NCI-H748 (cell line): ENCODE results near the gene RNPS1.
"Not testable (repeated sequence)": the region's sequence is repeated elsewhere in the genome, so short reads cannot be mapped to it uniquely, and the experiment has no call there.

ENCODE experiments used
- DNase-seq: peaks from one replicate; lab custom pipeline; 2025; ENCODE audit not compliant: unreplicated experiment; lab: John Stamatoyannopoulos, UW

The RNPS1 gene

GRCh38 chr16:2258530-2258929, 9.4 kb downstream of the RNPS1 start:
- DNase-seq = not testable (repeated sequence)

GRCh38 chr16:2257726-2258125, 10.2 kb downstream of the RNPS1 start:
- no peak for DNase-seq

- no peak for DNase-seq
These were observed 11.3 kb downstream of the RNPS1 start for GRCh38 chr16:2256531-2257140.

- DNase-seq = no peak
These were observed 14.6 kb downstream of the RNPS1 start for GRCh38 chr16:2253293-2253692.

GRCh38 chr16:2252806-2253148, 15.1 kb downstream of the RNPS1 start:
- DNase-seq = no peak

GRCh38 chr16:2251296-2252111, 16.4 kb downstream of the RNPS1 start, which contains the start of gene ECI1:
TSS of gene ECI1 (minus strand) at chr16:2251587. CDS start at chr16:2251566, 21 bp downstream.
- peak; percentile 88 for DNase-seq

GRCh38 chr16:2250652-2251295, 17.2 kb downstream of the RNPS1 start:
- DNase-seq = peak; percentile 62

- DNase-seq = no peak
These were observed 21.5 kb downstream of the RNPS1 start for GRCh38 chr16:2246301-2246885.

GRCh38 chr16:2244926-2245795, 22.8 kb downstream of the RNPS1 start:
- DNase-seq = no peak

- DNase-seq = no peak
These were observed 23.6 kb downstream of the RNPS1 start for GRCh38 chr16:2244301-2244700.

- DNase-seq = no peak
These were observed 24.1 kb downstream of the RNPS1 start for GRCh38 chr16:2243781-2244180.

- DNase-seq = no peak
These were observed 24.8 kb downstream of the RNPS1 start for GRCh38 chr16:2243031-2243528.

GRCh38 chr16:2242598-2242997, 25.3 kb downstream of the RNPS1 start:
- DNase-seq = no peak

- DNase-seq = not testable (repeated sequence)
These were observed 27.6 kb downstream of the RNPS1 start for GRCh38 chr16:2240331-2240730.

GRCh38 chr16:2238838-2239675, 28.9 kb downstream of the RNPS1 start:
- no peak for DNase-seq

GRCh38 chr16:2238150-2238837, 29.6 kb downstream of the RNPS1 start:
- no peak for DNase-seq

GRCh38 chr16:2237493-2238149, 30.3 kb downstream of the RNPS1 start:
- DNase-seq = no peak

GRCh38 chr16:2237102-2237482, 30.8 kb downstream of the RNPS1 start:
- DNase-seq = peak; percentile 29
